ENCODE data around the gene PGC. TPM values are rescaled to one million over a fixed set of nuclear protein-coding genes. Genes with fewer than 3 reads are reported as not detected.

Gene PGC
- not detected for polyA plus RNA-seq (2012; ENCODE audit: insufficient read length, low read depth)

DNA sequence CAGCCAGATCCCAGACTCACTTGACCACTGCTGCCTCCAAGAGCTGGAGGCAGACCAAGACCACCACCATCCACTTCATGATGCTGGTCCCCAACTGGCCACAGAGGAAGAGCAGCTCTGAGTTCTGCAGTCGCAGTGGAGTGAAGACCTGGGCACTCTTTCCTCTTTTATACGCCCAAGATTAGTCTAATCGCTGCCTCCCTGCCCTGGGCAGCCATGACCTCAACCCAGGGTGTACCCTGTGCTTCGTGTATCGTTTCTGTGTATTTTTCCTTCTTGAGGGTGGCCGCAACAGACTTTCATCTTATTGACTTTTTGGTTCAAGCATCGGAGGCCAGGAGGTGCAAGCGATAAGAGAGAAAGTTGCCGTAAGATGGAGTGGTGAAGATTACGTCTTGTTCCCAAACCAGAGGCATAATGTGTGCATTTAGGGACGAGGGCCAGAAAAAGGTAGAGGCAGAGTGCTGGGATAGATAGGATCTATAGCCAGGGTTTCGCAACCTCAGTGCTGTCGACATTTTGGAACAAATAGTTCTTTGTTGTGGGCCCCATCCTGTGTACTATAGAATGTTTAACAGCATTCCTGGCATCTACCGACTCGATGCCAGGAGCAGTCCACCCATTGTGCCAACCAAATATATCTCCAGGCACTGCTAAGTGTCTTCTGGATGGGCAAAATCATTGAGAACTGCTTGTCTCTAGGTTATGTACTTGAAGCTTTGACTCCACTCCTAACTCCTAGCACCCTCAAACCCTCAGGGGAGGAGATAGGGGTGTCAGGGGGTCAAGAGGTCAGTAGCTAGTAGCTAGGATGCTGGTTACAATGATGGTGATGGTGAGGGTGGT, at the start of gene PGC:
Gene PGC (minus strand): TSS at position 142 of the 846 bp plus-strand sequence. CDS start 63 bp downstream, at position 79.
- TF ChIP-seq FOXP2 (optimal IDR thresholded peaks at IDR 0.05; ENCODE audit: borderline replicate concordance, extremely low read depth, extremely low read length, insufficient read depth) (no peak), TAF1 (IDR thresholded peaks at IDR 0.05; ENCODE audit: borderline replicate concordance, insufficient read depth, low read length) (no peak), POLR2AphosphoS5 (IDR thresholded peaks at IDR 0.05; ENCODE audit: low read depth, low read length) (no peak), SIN3A (IDR thresholded peaks at IDR 0.05; ENCODE audit: borderline replicate concordance, insufficient read depth, low read length) (no peak)
- TF ChIP-seq, protein P1, sequence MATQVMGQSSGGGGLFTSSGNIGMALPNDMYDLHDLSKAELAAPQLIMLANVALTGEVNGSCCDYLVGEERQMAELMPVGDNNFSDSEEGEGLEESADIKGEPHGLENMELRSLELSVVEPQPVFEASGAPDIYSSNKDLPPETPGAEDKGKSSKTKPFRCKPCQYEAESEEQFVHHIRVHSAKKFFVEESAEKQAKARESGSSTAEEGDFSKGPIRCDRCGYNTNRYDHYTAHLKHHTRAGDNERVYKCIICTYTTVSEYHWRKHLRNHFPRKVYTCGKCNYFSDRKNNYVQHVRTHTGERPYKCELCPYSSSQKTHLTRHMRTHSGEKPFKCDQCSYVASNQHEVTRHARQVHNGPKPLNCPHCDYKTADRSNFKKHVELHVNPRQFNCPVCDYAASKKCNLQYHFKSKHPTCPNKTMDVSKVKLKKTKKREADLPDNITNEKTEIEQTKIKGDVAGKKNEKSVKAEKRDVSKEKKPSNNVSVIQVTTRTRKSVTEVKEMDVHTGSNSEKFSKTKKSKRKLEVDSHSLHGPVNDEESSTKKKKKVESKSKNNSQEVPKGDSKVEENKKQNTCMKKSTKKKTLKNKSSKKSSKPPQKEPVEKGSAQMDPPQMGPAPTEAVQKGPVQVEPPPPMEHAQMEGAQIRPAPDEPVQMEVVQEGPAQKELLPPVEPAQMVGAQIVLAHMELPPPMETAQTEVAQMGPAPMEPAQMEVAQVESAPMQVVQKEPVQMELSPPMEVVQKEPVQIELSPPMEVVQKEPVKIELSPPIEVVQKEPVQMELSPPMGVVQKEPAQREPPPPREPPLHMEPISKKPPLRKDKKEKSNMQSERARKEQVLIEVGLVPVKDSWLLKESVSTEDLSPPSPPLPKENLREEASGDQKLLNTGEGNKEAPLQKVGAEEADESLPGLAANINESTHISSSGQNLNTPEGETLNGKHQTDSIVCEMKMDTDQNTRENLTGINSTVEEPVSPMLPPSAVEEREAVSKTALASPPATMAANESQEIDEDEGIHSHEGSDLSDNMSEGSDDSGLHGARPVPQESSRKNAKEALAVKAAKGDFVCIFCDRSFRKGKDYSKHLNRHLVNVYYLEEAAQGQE (IDR thresholded peaks at IDR 0.05; ENCODE audit: insufficient read depth in 1 of 2, low read depth in 2 of 2, low read length in 2 of 2): no peak

DNA sequence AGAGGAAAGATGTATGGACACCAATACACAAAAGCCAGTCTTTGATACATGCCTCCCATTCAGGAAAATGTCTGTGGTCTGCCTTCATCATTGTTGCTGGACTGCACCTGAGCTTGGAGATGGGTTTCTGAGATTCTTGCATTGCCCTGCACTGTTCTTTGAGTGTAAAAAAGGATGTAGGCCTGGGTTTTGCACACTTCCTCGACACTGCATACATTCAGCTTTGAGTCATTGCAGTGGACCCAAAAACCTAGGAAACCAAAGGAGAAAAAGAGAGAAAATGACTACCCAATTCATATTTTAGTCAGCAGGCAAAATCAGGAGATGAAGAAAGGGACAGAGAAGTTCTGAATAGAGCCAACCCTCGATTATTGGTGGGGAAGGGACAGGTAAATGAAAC, 49.3 kb upstream of the PGC start:
- TF ChIP-seq TAF1 (IDR thresholded peaks at IDR 0.05; ENCODE audit: borderline replicate concordance, insufficient read depth, low read length) (no peak), FOXP2 (optimal IDR thresholded peaks at IDR 0.05; ENCODE audit: borderline replicate concordance, extremely low read depth, extremely low read length, insufficient read depth) (no peak), SIN3A (IDR thresholded peaks at IDR 0.05; ENCODE audit: borderline replicate concordance, insufficient read depth, low read length) (no peak), POLR2AphosphoS5 (IDR thresholded peaks at IDR 0.05; ENCODE audit: low read depth, low read length) (no peak)
- TF ChIP-seq, protein P1 (IDR thresholded peaks at IDR 0.05; ENCODE audit: insufficient read depth in 1 of 2, low read depth in 2 of 2, low read length in 2 of 2): no peak

DNA sequence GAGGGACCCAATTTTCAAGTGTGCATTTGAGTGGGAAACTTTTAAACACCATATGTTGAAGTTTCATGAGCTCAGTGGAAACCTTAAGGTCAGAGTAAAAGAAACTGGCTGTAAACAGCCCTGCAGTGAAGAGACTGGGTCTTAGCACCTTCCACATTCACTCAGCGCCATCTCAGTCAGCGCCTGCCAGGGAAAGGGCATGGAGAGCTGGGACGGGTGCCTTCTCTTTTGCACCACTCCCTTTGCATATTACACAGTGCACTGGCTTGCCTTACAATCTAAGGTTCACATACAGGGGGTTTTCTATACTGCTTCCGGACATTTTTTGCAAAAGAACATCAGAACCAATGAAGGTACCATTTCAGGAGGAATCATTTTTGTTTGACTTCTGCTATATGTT, 44.8 kb upstream of the PGC start:
- no peak for TF ChIP-seq SIN3A (IDR thresholded peaks at IDR 0.05; ENCODE audit: borderline replicate concordance, insufficient read depth, low read length)
- no peak for TF ChIP-seq FOXP2 (optimal IDR thresholded peaks at IDR 0.05; ENCODE audit: borderline replicate concordance, extremely low read depth, extremely low read length, insufficient read depth)
- 0 out of 2 replicates have a peak, but pooled peaks have one; percentile 21 for TF ChIP-seq POLR2AphosphoS5 (IDR thresholded peaks at IDR 0.05; ENCODE audit: low read depth, low read length)
- TF ChIP-seq, protein P1 (IDR thresholded peaks at IDR 0.05; ENCODE audit: insufficient read depth in 1 of 2, low read depth in 2 of 2, low read length in 2 of 2): no peak
- no peak for TF ChIP-seq TAF1 (IDR thresholded peaks at IDR 0.05; ENCODE audit: borderline replicate concordance, insufficient read depth, low read length)

DNA sequence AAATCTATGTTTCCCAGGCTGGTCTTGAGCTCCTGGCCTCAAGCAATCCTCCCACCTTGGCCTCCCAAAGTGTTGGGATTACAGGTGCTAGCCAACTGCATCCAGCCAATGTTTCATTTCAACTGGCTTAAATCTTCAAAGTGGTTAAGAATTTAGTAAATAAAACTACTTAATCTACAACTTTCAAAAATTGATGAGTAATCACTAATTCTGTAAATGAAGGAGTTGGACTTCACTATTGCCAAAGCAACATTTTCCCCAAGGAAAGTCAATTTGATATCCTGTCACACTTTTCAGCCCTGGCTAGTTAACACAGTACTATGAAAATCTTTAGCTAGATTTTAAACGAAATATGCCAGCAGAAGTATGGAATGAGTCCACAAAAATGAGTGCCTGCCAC, 44.1 kb upstream of the PGC start:
- TF ChIP-seq FOXP2 (optimal IDR thresholded peaks at IDR 0.05; ENCODE audit: borderline replicate concordance, extremely low read depth, extremely low read length, insufficient read depth) (no peak), SIN3A (IDR thresholded peaks at IDR 0.05; ENCODE audit: borderline replicate concordance, insufficient read depth, low read length) (no peak), POLR2AphosphoS5 (IDR thresholded peaks at IDR 0.05; ENCODE audit: low read depth, low read length) (no peak), TAF1 (IDR thresholded peaks at IDR 0.05; ENCODE audit: borderline replicate concordance, insufficient read depth, low read length) (no peak)
- TF ChIP-seq, protein P1 (IDR thresholded peaks at IDR 0.05; ENCODE audit: insufficient read depth in 1 of 2, low read depth in 2 of 2, low read length in 2 of 2): no peak

Data from PFSK-1 (cell line).